Keratinocyte (primary cell): Measurements from ENCODE around the gene C14orf93.

Source experiments
- EZH2 ChIP-seq: IDR thresholded peaks from one replicate; pipeline ENCODE4 v1.6.1; 2012; ENCODE audit warnings: inconsistent platforms, mild to moderate bottlenecking, low read length, moderate library complexity
- TF ChIP-seq, protein P1 (sequence below), 3 experiments: IDR thresholded peaks in 1 of 3; conservative IDR thresholded peaks in 1 of 3; optimal IDR thresholded peaks in 1 of 3; 2 replicates in 2 of 3; 3 replicates in 1 of 3; pipeline versions ENCODE3 to v1.5.1; 2011; ENCODE audit warnings: low read length in 3 of 3, mild to moderate bottlenecking in 3 of 3, moderate library complexity in 2 of 3, control low read depth in 1 of 3, inconsistent platforms in 1 of 3; ENCODE audit not compliant: insufficient read depth in 2 of 3; ENCODE audit errors: extremely low read depth in 1 of 3

DNA sequence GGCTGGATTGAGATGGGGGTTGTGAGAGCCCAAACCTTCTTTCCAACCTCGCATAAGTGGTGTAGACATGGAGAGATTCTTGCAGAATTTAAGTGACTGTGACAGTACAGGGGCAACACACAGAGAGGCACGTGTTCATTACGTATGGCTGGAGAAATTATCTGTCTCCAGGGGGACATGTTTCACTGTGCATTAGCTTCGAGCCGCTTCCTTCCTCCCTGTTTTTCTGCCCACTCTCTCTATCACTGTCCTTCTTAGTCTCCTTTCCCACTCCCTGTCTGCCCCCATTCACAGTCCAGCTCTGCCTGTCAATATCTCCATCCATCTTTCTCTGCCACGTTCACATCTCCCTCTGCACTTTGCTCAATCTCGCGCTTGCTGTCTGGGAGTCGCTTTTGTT lies 11.5 kb upstream of the C14orf93 start:
- TF ChIP-seq, protein P1, sequence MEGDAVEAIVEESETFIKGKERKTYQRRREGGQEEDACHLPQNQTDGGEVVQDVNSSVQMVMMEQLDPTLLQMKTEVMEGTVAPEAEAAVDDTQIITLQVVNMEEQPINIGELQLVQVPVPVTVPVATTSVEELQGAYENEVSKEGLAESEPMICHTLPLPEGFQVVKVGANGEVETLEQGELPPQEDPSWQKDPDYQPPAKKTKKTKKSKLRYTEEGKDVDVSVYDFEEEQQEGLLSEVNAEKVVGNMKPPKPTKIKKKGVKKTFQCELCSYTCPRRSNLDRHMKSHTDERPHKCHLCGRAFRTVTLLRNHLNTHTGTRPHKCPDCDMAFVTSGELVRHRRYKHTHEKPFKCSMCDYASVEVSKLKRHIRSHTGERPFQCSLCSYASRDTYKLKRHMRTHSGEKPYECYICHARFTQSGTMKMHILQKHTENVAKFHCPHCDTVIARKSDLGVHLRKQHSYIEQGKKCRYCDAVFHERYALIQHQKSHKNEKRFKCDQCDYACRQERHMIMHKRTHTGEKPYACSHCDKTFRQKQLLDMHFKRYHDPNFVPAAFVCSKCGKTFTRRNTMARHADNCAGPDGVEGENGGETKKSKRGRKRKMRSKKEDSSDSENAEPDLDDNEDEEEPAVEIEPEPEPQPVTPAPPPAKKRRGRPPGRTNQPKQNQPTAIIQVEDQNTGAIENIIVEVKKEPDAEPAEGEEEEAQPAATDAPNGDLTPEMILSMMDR (optimal IDR thresholded peaks at IDR 0.05 in 1 of 3, IDR thresholded peaks at IDR 0.05 in 1 of 3, conservative IDR thresholded peaks at IDR 0.05 in 1 of 3; ENCODE audit: extremely low read depth in 1 of 3, insufficient read depth in 2 of 3, low read length in 3 of 3): no peak
- no peak for TF ChIP-seq EZH2
